ENCODE results near the gene PACRG.

GRCh38 chr6:162974685-162975084 lies 246.9 kb downstream of the PACRG start:
- TF ChIP-seq CTCF (IDR thresholded peaks at IDR 0.05) = no peak
- no peak for TF ChIP-seq POLR2A (IDR thresholded peaks at IDR 0.05)
